NCI-H82 treated with DMSO at 0.1 percent for 48 hours (cell line): Measurements from ENCODE around the gene DOK1.

Experiments
- DNase-seq: peaks from one replicate; lab custom pipeline; 2025; ENCODE audit not compliant: unreplicated experiment; lab: John Stamatoyannopoulos, UW

The DOK1 gene

DNA sequence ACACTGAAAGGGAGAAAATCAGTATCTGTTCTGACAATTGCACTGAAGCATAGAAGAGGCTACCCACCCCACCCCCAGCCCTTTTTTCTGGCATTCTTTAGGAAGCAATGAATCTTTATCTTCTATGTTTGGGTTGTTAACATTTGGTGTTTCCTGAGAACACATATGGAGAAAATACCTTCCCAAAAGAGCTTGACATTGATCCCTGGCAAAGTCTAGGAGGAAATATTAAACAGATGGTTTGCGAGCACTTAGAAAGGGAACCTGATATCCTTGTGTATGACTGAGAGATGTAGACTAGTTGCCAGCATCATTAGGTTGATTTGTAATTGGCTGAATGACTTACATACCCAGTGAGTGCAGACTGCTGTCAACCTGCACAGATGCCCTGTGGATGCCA is 42.9 kb downstream of the DOK1 start:
- peak; percentile 85 for DNase-seq

GRCh38 chr2:74599676-74600075 is 45.2 kb downstream of the DOK1 start:
- DNase-seq = no peak

DNA sequence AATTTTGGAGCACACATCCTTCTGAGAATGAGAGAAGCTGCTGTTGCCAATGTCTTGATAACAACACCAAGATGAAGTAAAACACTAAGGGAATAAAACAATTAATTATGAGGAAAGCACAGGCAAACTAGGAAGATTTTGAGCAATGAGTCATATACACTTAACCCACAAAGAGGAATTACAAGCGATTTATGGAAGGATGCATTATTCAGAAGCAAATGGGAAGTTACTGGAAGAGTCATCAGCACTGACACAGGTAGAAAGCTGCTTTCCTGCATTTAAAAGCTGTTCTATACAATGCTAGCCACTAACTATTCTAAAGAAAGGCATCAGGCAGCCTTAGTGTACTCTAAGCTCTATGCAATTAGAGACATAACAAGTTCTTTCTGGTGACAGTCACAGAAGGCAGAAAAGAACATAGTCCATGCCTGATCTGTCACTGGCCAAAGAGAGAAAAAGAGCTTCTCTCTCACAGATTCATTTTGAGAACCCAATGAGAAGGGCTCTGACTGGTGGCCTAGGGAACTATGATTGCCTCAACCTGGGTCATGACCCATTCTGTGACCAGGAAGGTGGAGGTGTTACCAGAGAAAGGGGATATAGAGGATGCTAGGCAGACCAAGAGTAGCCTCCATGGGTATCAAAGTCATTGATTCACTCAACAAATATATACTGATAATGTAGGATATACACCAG is 48.2 kb downstream of the DOK1 start:
- no peak for DNase-seq

DNA sequence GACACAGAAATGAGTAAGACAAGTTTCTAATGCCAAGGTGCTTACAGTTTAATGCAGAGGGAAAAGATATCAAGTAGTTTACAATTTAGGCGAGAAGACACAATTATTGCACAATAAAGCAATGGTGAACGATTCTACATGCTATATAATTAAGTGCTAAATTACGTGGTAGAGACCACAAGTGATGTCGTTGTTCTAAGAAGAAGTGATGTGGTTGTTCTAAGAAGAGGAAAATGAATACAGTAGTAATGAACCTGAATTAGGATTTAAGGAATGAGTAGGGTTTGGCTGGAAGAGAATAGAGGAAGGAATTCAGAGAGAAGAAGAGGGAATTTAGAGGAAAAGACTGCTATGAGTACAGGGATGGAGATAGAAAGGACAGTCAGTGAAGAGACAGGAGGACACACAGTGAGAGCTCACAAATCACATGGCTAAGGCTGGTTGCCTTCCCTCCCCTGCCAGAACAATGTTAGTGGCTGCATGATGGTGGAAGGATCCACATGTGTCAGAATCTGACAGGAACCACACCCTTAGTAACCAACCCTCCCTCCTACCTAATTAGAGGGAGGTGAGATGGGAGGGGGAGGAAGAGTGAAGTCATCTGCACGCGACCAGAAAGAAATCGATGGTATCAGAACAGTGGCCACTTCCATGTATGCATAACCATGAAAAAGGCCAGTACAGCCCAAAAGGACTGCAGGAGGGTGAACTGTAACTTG is 48.9 kb downstream of the DOK1 start:
- DNase-seq = no peak

DNA sequence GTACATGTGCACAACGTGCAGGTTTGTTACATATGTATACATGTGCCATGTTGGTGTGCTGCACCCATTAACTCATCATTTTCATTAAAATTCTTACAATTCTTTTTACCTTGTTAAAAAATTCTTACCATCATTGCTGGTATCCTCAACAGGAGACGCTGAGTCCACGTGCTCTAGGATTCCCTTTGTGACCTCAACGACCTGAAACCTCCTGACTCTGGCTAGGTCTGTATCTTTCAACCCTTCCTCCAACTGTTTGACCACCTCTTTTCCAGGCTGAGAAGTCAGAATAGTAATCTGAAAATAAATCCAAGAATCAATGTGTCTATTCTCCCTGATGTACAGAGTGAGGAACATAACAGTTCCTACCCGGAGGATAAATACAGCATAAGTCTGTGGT is 52.4 kb downstream of the DOK1 start:
- no peak for DNase-seq
